GM12873 (cell line): Measurements from ENCODE around the gene ASPM.

Source experiments
- CTCF ChIP-seq: IDR thresholded peaks from 2 replicates; pipeline ENCODE4 v1.5.1; 2012; ENCODE audit warnings: low read depth, mild to moderate bottlenecking, moderate library complexity, low read length, control low read depth; ENCODE audit not compliant: insufficient read depth; ENCODE audit errors: missing control alignments

Gene ASPM

GRCh38 chr1:197126691-197127090, 19.8 kb downstream of the ASPM start:
- no peak for TF ChIP-seq CTCF

- TF ChIP-seq CTCF: no peak
These were observed 22.1 kb downstream of the ASPM start for GRCh38 chr1:197124376-197124775.

GRCh38 chr1:197116156-197116555, 30.3 kb downstream of the ASPM start:
- no peak for TF ChIP-seq CTCF

- TF ChIP-seq CTCF: no peak
These were observed 39.6 kb downstream of the ASPM start for GRCh38 chr1:197106869-197107268.

GRCh38 chr1:197103300-197103699, 43.2 kb downstream of the ASPM start:
- no peak for TF ChIP-seq CTCF

GRCh38 chr1:197101978-197102377, 44.5 kb downstream of the ASPM start:
- TF ChIP-seq CTCF: no peak

GRCh38 chr1:197100677-197101076, 45.8 kb downstream of the ASPM start:
- no peak for TF ChIP-seq CTCF
